Common myeloid progenitor, CD34-positive (primary cell): ENCODE data around the gene SLC40A1.

ENCODE experiments used
- CTCF ChIA-PET: fragments of 350-600 bp; sonication (Branson Sonifier 250); formaldehyde crosslinking; loops from one replicate; lab custom pipeline; 2021; ENCODE audit warnings: antibody characterized with exemption; lab: Charles Lee
- POLR2A ChIA-PET: fragments of 350-600 bp; sonication (Branson Sonifier 250); formaldehyde crosslinking; loops from one replicate; lab custom pipeline; 2021; ENCODE audit warnings: antibody characterized with exemption; lab: Charles Lee
- DNase-seq, 3 donors: peaks; one replicate each; pipeline versions ENCODE4 v3.0.0 to v3.0.0-alpha.2; 2013
- H3K27ac ChIP-seq, 2 experiments: 1 replicate in 1 of 2; 2 replicates in 1 of 2; pipeline ENCODE4 v1.7.0; 2013; ENCODE audit warnings: inconsistent platforms in 2 of 2, low read length in 2 of 2, mild to moderate bottlenecking in 2 of 2, low read depth in 1 of 2, moderate library complexity in 1 of 2; ENCODE audit not compliant: severe bottlenecking in 2 of 2, insufficient read depth in 1 of 2, poor library complexity in 1 of 2
- H3K27me3 ChIP-seq, 5 experiments: replicated peaks in 2 of 5; 1 replicate in 3 of 5; 2 replicates in 2 of 5; pipeline versions ENCODE4 v1.6.1 to v1.7.0; 2013; ENCODE audit warnings: low read length in 4 of 5, mild to moderate bottlenecking in 2 of 5, moderate library complexity in 2 of 5, inconsistent platforms in 1 of 5; ENCODE audit not compliant: insufficient read depth in 5 of 5, control insufficient read depth in 4 of 5
- H3K36me3 ChIP-seq, 4 experiments: 1 replicate in 2 of 4; 2 replicates in 2 of 4; pipeline versions ENCODE4 v1.6.1 to v1.7.0; 2013; ENCODE audit warnings: low read length in 3 of 4, control low read depth in 1 of 4, mild to moderate bottlenecking in 1 of 4; ENCODE audit not compliant: control insufficient read depth in 4 of 4, insufficient read depth in 4 of 4
- H3K4me1 ChIP-seq, 4 experiments: 1 replicate in 3 of 4; 2 replicates in 1 of 4; pipeline versions ENCODE4 v1.6.1 to v1.7.1; 2013; ENCODE audit warnings: low read length in 3 of 4, mild to moderate bottlenecking in 3 of 4, control low read depth in 1 of 4, inconsistent platforms in 1 of 4, moderate library complexity in 1 of 4; ENCODE audit not compliant: control insufficient read depth in 4 of 4, insufficient read depth in 4 of 4; ENCODE audit errors: control extremely low read depth in 1 of 4
- H3K4me3 ChIP-seq, 7 experiments: 1 replicate in 4 of 7; 2 replicates in 3 of 7; pipeline versions ENCODE4 v1.5.1 to v1.7.0; 2013; ENCODE audit warnings: mild to moderate bottlenecking in 7 of 7, low read length in 6 of 7, moderate library complexity in 6 of 7, inconsistent platforms in 2 of 7, low read depth in 2 of 7, control low read depth in 1 of 7; ENCODE audit not compliant: insufficient read depth in 4 of 7, control insufficient read depth in 1 of 7; ENCODE audit errors: extremely low read depth in 1 of 7
- H3K9me3 ChIP-seq, 5 experiments: 1 replicate in 4 of 5; 2 replicates in 1 of 5; pipeline versions ENCODE4 v1.6.1 to v1.7.1; 2013; ENCODE audit warnings: low read length in 4 of 5, mild to moderate bottlenecking in 2 of 5, inconsistent platforms in 1 of 5, low read depth in 1 of 5, moderate library complexity in 1 of 5; ENCODE audit not compliant: control insufficient read depth in 4 of 5, insufficient read depth in 2 of 5; ENCODE audit errors: control extremely low read depth in 1 of 5
- WGBS: methylation state at CpG from one replicate; pipeline ENCODE4 v1.1.5; 2013; ENCODE audit not compliant: insufficient coverage; 5-methylcytosine and 5-hydroxymethylcytosine counted together

The SLC40A1 gene

DNA sequence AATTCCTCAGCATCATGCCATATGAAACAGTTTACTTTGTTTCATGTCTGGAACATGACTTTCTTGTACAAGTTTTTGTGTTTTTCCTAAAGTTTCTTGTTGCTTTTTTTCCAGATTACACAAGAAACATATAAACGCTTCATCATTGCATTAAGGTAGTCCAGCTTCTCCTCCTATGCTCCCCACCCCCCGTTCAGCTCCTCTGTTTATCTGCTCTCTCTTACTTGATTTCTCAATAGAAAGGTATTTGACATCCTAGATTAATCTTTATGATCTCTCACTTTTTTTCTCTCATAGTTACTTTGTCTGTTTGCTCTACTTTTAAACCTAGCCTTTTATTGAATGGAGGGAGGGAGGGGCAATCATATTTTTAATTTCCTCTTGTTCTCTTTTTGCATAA, 25.4 kb downstream of the SLC40A1 start:
- WGBS = no CpG with 5 or more reads among the region's 2 CpGs
- ChIA-PET POLR2A (no interaction called here), CTCF (interaction anchor here (1.4 kb wide), 1 partner anchor 54 kb away, joined by 4 read pairs; no protein-coding TSS in a partner anchor)
- no peak overlapping the region for H3K4me3 ChIP-seq
- no peak for DNase-seq
- peaks cover 0 to 9% (median 0%) of the 10 kb centered on the region in 4 experiments for H3K4me1 ChIP-seq
- H3K27me3 ChIP-seq = no peaks in the 10 kb centered on the region
- H3K9me3 ChIP-seq = no peaks in the 10 kb centered on the region
- peaks cover 0 to 15% (median 5%) of the 10 kb centered on the region in 4 experiments for H3K36me3 ChIP-seq
- no peak overlapping the region for H3K27ac ChIP-seq

DNA sequence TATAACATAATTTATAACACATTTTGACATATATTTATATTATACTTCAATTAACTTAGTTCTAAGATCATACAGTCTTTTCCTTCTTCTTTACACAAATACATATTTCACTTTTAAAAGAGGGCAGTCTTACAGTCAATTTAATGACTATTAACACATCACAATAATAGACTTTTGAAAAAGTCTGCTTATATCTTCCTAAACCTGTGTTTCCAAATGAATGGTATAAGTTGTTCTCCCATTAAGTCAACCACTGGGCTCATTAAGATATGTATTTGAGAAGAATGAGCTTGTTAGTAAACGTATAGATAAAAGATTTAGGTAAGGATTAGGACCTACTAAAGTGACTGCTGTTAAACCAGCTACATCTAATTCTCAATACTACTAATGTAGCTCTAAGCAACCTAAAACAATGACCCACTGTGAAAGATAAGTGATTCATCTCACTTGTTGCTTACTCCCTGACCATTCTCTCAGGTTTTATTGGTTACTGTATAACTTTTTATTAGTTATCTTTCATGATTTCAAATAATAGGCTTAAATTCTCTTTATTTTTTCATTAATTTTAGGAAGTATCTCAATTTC, 27.0 kb downstream of the SLC40A1 start:
- ChIA-PET CTCF (no interaction called here), POLR2A (no interaction called here)
- peaks cover 0 to 5% (median under 1%) of the 10 kb centered on the region in 4 experiments for H3K36me3 ChIP-seq

DNA sequence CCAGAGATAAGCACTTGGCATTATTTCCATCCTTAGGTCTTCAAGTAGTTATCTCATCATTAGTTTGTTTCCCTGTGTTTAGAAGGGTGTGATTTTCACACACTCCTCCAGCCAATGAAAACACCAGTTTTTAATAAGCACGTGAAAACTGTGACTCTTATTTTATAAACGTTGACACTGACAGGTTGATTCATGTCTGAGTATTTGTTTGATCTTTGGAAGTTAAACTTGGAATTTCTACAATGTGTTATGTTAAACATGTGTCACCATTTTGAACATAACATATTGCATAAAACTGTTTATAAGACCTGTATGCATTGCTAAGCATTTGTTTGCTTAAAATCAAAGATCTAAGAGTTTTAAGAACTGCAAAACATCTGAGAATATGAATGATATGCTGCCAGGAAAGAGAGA, 27.6 kb downstream of the SLC40A1 start:
- 75% methylated on average over 2 of the region's 2 CpGs for WGBS
- no peak overlapping the region for H3K4me3 ChIP-seq
- H3K27ac ChIP-seq = no peak overlapping the region
- ChIA-PET CTCF (interaction anchor here (1.2 to 1.3 kb wide), 2 partner anchors 15 to 87 kb away, joined by 3 read pairs; no protein-coding TSS in a partner anchor), POLR2A (no interaction called here)
- no peaks in the 10 kb centered on the region for H3K27me3 ChIP-seq
- H3K4me1 ChIP-seq = peaks cover 0 to 5% (median 4%) of the 10 kb centered on the region in 4 experiments
- no peaks in the 10 kb centered on the region for H3K9me3 ChIP-seq
- DNase-seq = no peak
- H3K36me3 ChIP-seq = peaks cover 0 to 1% (median 0%) of the 10 kb centered on the region in 4 experiments

More for the DNA sequence above, 27.0 kb downstream of the SLC40A1 start:
- H3K27me3 ChIP-seq = no peaks in the 10 kb centered on the region
- WGBS = no CpG with 5 or more reads among the region's 1 CpG
- H3K9me3 ChIP-seq = no peaks in the 10 kb centered on the region
- DNase-seq = no peak
- peaks cover 0 to 4% (median 4%) of the 10 kb centered on the region in 4 experiments for H3K4me1 ChIP-seq
- no peak overlapping the region for H3K27ac ChIP-seq
- H3K4me3 ChIP-seq = no peak overlapping the region

DNA sequence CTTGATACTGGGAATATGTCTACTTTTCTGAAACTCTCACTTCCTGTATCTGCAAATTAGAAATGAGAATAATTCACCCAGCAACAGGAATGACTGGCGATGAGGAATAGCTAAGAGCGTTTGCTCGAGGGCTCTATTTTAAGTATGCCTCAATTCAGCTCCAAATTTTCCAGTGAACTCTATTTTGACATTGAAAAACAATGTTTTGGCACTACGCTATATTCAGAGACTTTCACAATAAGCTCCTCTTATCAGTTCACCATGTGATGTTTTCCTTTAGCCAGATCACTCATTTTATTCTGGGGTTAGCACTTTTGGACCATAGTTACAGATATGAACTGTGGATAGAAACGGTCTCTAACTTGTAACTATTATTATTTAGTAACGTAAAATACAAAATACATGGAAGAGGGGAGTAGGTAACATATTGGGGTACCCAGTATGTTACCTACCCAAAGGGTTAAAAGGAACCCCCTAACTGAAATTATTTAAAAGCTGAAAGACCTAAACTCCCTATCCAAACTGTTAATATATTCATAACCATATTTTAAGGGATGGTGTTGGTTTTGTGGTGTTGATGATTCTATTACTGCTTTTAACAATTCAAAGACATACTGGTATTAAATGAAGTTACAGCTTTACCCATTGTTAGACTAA, 28.1 kb downstream of the SLC40A1 start:
- no peak for DNase-seq
- no peaks in the 10 kb centered on the region for H3K27me3 ChIP-seq
- no peaks in the 10 kb centered on the region for H3K36me3 ChIP-seq
- H3K4me3 ChIP-seq = no peak overlapping the region
- 93% methylated on average over 4 of the region's 6 CpGs for WGBS
- CTCF ChIA-PET = interaction anchor here (1.2 to 1.3 kb wide), 2 partner anchors 16 to 86 kb away, joined by 3 read pairs; no protein-coding TSS in a partner anchor
- POLR2A ChIA-PET = no interaction called here
- peaks cover 0 to 5% (median 4%) of the 10 kb centered on the region in 4 experiments for H3K4me1 ChIP-seq
- no peak overlapping the region for H3K27ac ChIP-seq
- no peaks in the 10 kb centered on the region for H3K9me3 ChIP-seq

DNA sequence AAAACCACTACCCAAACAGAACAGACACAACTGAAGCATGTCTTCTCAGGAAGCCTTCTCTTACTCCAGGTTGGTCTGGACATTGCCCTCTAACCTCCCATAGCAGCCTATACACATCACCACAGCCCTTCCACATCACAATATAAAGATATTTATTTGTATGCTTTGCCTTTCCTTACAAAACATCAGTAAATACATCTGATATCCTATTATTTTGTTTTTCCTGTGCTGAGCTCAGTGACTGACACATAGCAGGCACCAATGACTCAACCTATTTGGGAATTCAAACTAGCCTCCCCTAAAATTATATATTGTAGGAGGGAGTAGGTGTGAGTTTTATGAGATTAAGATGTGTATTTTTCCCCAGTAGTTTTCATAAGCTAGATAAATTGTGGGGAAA, 28.8 kb downstream of the SLC40A1 start:
- Histone ChIP-seq H3K27ac (no peak overlapping the region), H3K4me1 (peaks cover 0 to 5% (median 4%) of the 10 kb centered on the region in 4 experiments), H3K9me3 (no peaks in the 10 kb centered on the region), H3K36me3 (no peaks in the 10 kb centered on the region), H3K27me3 (no peaks in the 10 kb centered on the region), H3K4me3 (no peak overlapping the region)
- ChIA-PET POLR2A (no interaction called here), CTCF (interaction anchor here (1.2 to 1.3 kb wide), 2 partner anchors 16 to 86 kb away, joined by 3 read pairs; no protein-coding TSS in a partner anchor)
- no peak for DNase-seq

DNA sequence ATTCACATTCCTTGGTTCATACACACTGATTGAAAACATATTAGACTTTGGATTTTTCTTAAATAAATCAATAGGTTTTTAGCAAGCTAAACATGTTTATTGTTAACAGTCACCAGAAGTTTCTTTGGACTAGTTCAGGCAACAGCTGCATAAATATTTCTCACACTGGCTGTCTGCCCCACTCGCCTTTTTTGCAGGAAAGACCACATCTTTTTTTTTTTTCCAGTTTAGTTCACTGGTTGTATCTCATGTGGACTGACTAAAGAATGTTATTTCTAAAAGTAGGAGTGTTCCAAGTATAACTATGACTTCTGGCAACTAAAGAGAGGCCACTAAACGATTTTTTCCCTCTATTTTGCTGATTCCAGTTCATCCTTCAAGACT, 31.1 kb downstream of the SLC40A1 start:
- no peak for DNase-seq
- ChIA-PET POLR2A (interaction anchor here (0.6 kb wide), 1 partner anchor 771 kb away, joined by 3 read pairs; no protein-coding TSS in a partner anchor), CTCF (interaction anchor here (0.7 kb wide), 1 partner anchor 28 kb away, joined by 3 read pairs; no protein-coding TSS in a partner anchor)
- no peaks in the 10 kb centered on the region for H3K27me3 ChIP-seq
- no peak overlapping the region for H3K4me3 ChIP-seq
- WGBS = 100% methylated on average over 1 of the region's 2 CpGs
- no peaks in the 10 kb centered on the region for H3K36me3 ChIP-seq
- no peaks in the 10 kb centered on the region for H3K9me3 ChIP-seq
- H3K27ac ChIP-seq = no peak overlapping the region
- H3K4me1 ChIP-seq = peaks cover 0 to 5% (median 4%) of the 10 kb centered on the region in 4 experiments
